Measurements from ENCODE around the gene SRBD1. TPM values are rescaled to one million over a fixed set of nuclear protein-coding genes. Genes with fewer than 3 reads are reported as not detected.

Gene SRBD1
- polyA plus RNA-seq, 1 experiment, result 8.7 TPM

GRCh38 chr2:45344071-45344470, 267.0 kb downstream of the SRBD1 start:
- ChIA-PET CTCF (no interaction called here), POLR2A (no interaction called here)
- no peak overlapping the region for H3K4me3 ChIP-seq (ENCODE audit: low read depth, low read length)
- no peak overlapping the region for H3K27ac ChIP-seq (ENCODE audit: low read depth, low read length)
- no peak for DNase-seq (ENCODE audit: low read depth, low spot score)
- no peak for TF ChIP-seq CTCF (IDR thresholded peaks at IDR 0.05; ENCODE audit: low read depth, low read length)
- H3K9me3 ChIP-seq (ENCODE audit: control insufficient read depth, insufficient read depth, low read length), result peaks cover 3% of the 10 kb centered on the region; the same call in 1 of the 2 replicates
- H3K27me3 ChIP-seq (ENCODE audit: control insufficient read depth, insufficient read depth, low read length), result peaks cover 27% of the 10 kb centered on the region

GRCh38 chr2:45343251-45344017, 267.6 kb downstream of the SRBD1 start:
- Histone ChIP-seq H3K27ac (ENCODE audit: low read depth, low read length) (no peak overlapping the region), H3K27me3 (ENCODE audit: control insufficient read depth, insufficient read depth, low read length) (peaks cover 27% of the 10 kb centered on the region), H3K9me3 (ENCODE audit: control insufficient read depth, insufficient read depth, low read length) (peaks cover 3% of the 10 kb centered on the region; the same call in 1 of the 2 replicates), H3K4me3 (ENCODE audit: low read depth, low read length) (no peak overlapping the region)
- no peak for DNase-seq (ENCODE audit: low read depth, low spot score)
- ChIA-PET CTCF (no interaction called here), POLR2A (no interaction called here)
- no peak for TF ChIP-seq CTCF (IDR thresholded peaks at IDR 0.05; ENCODE audit: low read depth, low read length)

- Histone ChIP-seq H3K4me3 (ENCODE audit: low read depth, low read length) (no peak overlapping the region), H3K9me3 (ENCODE audit: control insufficient read depth, insufficient read depth, low read length) (peaks cover 3% of the 10 kb centered on the region; the same call in 1 of the 2 replicates), H3K27me3 (ENCODE audit: control insufficient read depth, insufficient read depth, low read length) (peaks cover 41% of the 10 kb centered on the region), H3K27ac (ENCODE audit: low read depth, low read length) (no peak overlapping the region)
- no peak for TF ChIP-seq CTCF (IDR thresholded peaks at IDR 0.05; ENCODE audit: low read depth, low read length)
- ChIA-PET POLR2A (interaction anchor here (1.0 kb wide), 1 partner anchor 10 kb away, joined by 3 read pairs; no protein-coding TSS in a partner anchor), CTCF (no interaction called here)
- DNase-seq (ENCODE audit: low read depth, low spot score), result no peak
Measured at GRCh38 chr2:45340318-45340717, 270.7 kb downstream of the SRBD1 start.

- DNase-seq (ENCODE audit: low read depth, low spot score), result no peak
- ChIA-PET CTCF (no interaction called here), POLR2A (interaction anchor here (1.0 kb wide), 1 partner anchor 9 kb away, joined by 3 read pairs; no protein-coding TSS in a partner anchor)
- H3K9me3 ChIP-seq (ENCODE audit: control insufficient read depth, insufficient read depth, low read length), result peaks cover 3% of the 10 kb centered on the region; the same call in 1 of the 2 replicates
- peaks cover 46% of the 10 kb centered on the region for H3K27me3 ChIP-seq (ENCODE audit: control insufficient read depth, insufficient read depth, low read length)
- H3K27ac ChIP-seq (ENCODE audit: low read depth, low read length), result no peak overlapping the region
- no peak for TF ChIP-seq CTCF (IDR thresholded peaks at IDR 0.05; ENCODE audit: low read depth, low read length)
- no peak overlapping the region for H3K4me3 ChIP-seq (ENCODE audit: low read depth, low read length)
Measured at GRCh38 chr2:45339253-45339652, 271.8 kb downstream of the SRBD1 start.

Small RNAs within 50 kb of the gene (small RNA-seq; reads per million reads assigned to genes)
- not detected for gene RN7SL414P (ENCODE audit: insufficient read length, low read depth)

Other genes with a start within 250 kb of the SRBD1 start
- gene PRKCE, start 40.4 kb upstream of the SRBD1 start, polyA plus RNA-seq (2011; rRNA removed), result 15.9 and 16.7 TPM in 2 replicates